ENCODE results near the gene PADI6.

Gene PADI6

DNA sequence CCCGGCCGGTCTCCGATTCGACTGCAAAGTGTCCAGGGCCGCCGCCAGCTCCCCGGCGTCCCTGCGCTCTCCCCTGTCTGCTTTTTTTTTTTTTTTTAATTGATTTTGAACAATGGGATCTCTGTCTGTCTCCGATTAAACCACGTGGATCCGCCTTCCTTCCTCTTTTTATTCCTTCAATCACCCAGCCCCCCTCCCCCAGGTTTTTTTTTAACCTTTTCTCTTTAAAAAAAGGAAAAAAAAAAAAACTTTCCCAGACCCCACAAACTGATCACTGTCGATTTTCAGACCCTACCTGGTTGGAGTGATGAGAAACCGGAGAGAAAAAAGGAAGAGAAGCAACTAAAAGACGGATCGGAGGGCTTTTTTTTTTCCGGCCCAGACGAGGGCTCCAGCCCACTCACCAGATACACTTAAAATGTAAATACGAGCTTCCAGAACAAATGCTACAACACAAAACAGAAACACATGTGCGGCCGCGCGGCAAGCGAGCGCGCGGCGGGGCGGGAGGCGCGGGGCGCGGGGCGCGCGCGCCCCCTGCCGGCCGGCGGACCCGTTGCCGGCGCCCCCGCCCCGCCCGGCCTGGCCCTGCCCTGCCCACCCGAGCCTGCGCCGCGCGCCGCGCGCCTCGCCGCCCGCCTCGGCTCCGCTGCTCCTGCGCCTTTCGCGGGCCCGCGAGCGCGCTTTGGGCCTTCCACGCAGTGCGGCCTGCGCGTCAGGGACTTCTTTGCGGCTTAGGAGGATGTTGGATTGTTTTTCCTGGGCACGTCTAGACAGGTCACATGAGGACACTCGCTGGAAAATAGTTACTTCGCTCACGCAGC lies 67.5 kb downstream of the PADI6 start, which contains the start of gene RCC2:
Gene RCC2, minus strand, starts transcription at position 428 of the 824 bp plus-strand sequence. CDS start 1,163 bp downstream, outside the sequence.
- intact Hi-C loops (cut with DNase I; ENCODE audit: low total_unique reads) = loop anchor here (2.0 kb wide), 1 partner anchor 19 kb away; no protein-coding TSS in a partner anchor
- peaks cover 0 to 25% (median 13%) of the 10 kb centered on the region in 4 donors for H3K4me1 ChIP-seq
- TF ChIP-seq, protein P1, sequence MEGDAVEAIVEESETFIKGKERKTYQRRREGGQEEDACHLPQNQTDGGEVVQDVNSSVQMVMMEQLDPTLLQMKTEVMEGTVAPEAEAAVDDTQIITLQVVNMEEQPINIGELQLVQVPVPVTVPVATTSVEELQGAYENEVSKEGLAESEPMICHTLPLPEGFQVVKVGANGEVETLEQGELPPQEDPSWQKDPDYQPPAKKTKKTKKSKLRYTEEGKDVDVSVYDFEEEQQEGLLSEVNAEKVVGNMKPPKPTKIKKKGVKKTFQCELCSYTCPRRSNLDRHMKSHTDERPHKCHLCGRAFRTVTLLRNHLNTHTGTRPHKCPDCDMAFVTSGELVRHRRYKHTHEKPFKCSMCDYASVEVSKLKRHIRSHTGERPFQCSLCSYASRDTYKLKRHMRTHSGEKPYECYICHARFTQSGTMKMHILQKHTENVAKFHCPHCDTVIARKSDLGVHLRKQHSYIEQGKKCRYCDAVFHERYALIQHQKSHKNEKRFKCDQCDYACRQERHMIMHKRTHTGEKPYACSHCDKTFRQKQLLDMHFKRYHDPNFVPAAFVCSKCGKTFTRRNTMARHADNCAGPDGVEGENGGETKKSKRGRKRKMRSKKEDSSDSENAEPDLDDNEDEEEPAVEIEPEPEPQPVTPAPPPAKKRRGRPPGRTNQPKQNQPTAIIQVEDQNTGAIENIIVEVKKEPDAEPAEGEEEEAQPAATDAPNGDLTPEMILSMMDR (IDR thresholded peaks at IDR 0.05) = no peak

DNA sequence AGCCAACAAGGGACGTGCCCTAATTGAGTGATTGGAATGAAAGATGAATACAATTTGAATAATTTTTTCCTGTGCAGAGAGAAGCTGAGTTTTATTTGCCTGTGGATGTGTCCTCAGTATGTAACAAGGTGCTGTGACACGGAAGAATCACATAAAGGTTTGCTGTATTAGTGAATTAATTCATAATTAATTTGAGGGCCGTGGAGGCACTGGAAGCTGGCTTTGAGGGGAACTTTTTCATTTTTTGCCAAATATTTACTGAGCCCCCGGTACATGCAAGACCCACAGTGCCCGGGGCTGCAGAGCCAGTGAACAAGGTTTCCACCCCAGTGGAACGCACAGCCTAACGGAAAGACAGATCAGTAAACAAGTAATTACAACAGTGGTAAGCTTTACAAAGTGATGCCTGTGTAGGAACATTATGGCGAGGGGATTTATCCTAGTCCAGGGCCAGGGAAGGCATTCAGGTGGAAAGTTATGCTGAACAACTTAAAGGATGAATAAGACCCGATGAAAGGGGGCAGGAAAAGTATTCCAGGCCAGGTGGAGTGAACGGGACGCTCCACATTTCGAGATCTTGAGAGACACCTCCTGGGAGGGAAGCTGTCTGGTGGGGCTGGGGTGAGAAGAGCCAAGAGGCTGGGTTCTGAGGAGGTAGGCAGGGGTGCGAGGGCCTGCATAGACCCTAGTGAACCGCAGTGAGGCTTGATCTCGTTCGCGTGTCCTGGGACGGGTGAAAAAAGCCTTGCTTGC lies 68.3 kb downstream of the PADI6 start:
- no peak for DNase-seq
- Histone ChIP-seq H3K4me1 (peaks cover 0 to 25% (median 13%) of the 10 kb centered on the region in 4 donors), H3K9me3 (no peaks in the 10 kb centered on the region), H3K36me3 (no peaks in the 10 kb centered on the region), H3K27ac (peak overlapping the region; percentile 50 to 75), H3K4me3 (peak overlapping the region; percentile 72 to 81), H3K27me3 (no peaks in the 10 kb centered on the region)
- TF ChIP-seq, protein P1 (IDR thresholded peaks at IDR 0.05) = no peak
- intact Hi-C loops (cut with DNase I; ENCODE audit: low total_unique reads) = no loop called here

More for the DNA sequence above, 67.5 kb downstream of the PADI6 start, which contains the start of gene RCC2:
- no peaks in the 10 kb centered on the region for H3K9me3 ChIP-seq
- H3K27me3 ChIP-seq = no peaks in the 10 kb centered on the region
- peaks cover 0 to 4% (median 3%) of the 10 kb centered on the region in 3 donors for H3K36me3 ChIP-seq
- DNase-seq = peak; percentile 36 to 76
- peak within 1 kb of the TSS; percentile 70 to 75 for H3K27ac ChIP-seq
- H3K4me3 ChIP-seq = peak within 1 kb of the TSS; percentile 72 to 81

DNA sequence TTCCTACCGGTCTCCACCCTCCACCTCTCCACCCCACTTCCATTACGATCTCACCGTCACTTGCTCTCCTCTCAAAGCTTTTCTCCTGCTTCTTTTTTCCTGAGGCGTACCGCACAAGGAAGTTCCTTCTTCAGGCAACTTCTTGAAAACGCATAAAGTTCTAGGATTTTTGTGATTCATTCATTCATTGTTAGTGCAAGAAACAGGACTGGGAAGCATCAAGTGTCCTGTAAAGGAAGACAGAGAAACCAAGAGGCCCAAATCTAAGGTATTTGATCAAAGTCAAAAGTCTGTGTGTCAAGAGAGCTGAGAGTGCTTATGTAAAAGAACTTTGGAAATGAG lies 68.8 kb downstream of the PADI6 start:
- intact Hi-C loops (cut with DNase I; ENCODE audit: low total_unique reads) = no loop called here
- Histone ChIP-seq H3K27me3 (no peaks in the 10 kb centered on the region), H3K27ac (no peak overlapping the region), H3K4me3 (no peak overlapping the region), H3K4me1 (peaks cover 0 to 25% (median 13%) of the 10 kb centered on the region in 4 donors), H3K9me3 (no peaks in the 10 kb centered on the region), H3K36me3 (no peaks in the 10 kb centered on the region)
- TF ChIP-seq, protein P1 (IDR thresholded peaks at IDR 0.05) = no peak
- DNase-seq = no peak

DNA sequence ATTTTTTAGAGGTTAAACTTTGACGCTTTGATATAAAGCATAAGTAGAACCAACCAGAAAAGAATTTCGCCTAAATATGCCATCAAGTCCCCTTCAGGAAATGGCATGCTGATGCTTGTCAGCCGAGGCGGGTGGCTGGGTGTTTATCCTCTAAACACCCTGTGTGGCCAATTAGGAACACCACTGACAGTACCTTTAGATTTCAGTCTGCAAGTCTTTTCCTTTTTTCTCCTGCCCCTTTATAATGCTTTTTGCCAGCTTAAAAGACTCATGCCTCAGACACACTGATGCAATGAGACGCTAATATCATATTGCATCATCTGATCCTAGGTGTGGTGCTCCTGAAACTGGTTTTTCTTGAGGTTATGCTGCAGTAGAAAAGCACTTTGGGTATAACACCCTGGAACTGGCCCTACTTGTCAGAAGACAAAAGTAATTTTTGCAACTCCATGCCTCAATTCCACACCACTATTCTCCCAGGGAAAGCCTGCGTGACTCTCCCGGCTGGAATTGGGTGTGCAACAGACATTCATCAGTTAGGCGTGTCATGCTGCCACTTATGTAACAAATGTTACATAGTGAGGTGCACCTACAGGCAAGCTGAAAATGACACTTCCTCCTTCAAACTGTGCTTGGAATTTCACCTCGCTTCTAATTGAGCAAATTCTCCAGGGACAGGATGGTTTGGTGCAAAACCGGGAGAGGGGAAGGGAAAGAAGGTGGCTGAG lies 69.4 kb downstream of the PADI6 start:
- H3K36me3 ChIP-seq = no peaks in the 10 kb centered on the region
- peaks cover 0 to 22% (median 13%) of the 10 kb centered on the region in 4 donors for H3K4me1 ChIP-seq
- intact Hi-C loops (cut with DNase I; ENCODE audit: low total_unique reads) = no loop called here
- no peak overlapping the region for H3K4me3 ChIP-seq
- H3K9me3 ChIP-seq = no peaks in the 10 kb centered on the region
- H3K27ac ChIP-seq = no peak overlapping the region
- TF ChIP-seq, protein P1 (IDR thresholded peaks at IDR 0.05) = no peak
- no peak for DNase-seq
- H3K27me3 ChIP-seq = no peaks in the 10 kb centered on the region

DNA sequence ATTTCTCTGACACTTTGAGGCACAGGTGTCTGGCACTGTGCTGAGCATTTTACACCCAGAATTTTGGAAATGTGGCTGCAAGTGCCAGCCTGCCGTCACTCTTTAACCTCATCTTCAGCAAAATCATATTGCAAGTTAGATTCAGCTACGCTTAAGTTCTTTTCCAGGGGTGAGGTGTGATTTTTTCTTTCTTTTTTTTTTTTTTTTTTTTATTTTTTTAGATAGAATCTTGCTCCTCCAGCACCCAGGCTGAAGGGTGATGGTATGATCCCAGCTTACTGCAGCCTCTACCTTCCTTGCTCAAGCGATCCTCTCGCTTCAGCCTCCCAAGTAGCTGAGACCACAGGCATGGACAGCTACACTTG lies 70.0 kb downstream of the PADI6 start:
- TF ChIP-seq, protein P1 (IDR thresholded peaks at IDR 0.05) = no peak
- Histone ChIP-seq H3K4me3 (no peak overlapping the region), H3K27me3 (peaks cover 0 to 2% of the 10 kb centered on the region in 2 donors), H3K9me3 (no peaks in the 10 kb centered on the region), H3K4me1 (peaks cover 0 to 17% (median 8%) of the 10 kb centered on the region in 4 donors), H3K36me3 (no peaks in the 10 kb centered on the region), H3K27ac (no peak overlapping the region)
- intact Hi-C loops (cut with DNase I; ENCODE audit: low total_unique reads) = no loop called here
- DNase-seq = no peak
